Measurements from ENCODE around the gene DPPA3.

The DPPA3 gene

DNA sequence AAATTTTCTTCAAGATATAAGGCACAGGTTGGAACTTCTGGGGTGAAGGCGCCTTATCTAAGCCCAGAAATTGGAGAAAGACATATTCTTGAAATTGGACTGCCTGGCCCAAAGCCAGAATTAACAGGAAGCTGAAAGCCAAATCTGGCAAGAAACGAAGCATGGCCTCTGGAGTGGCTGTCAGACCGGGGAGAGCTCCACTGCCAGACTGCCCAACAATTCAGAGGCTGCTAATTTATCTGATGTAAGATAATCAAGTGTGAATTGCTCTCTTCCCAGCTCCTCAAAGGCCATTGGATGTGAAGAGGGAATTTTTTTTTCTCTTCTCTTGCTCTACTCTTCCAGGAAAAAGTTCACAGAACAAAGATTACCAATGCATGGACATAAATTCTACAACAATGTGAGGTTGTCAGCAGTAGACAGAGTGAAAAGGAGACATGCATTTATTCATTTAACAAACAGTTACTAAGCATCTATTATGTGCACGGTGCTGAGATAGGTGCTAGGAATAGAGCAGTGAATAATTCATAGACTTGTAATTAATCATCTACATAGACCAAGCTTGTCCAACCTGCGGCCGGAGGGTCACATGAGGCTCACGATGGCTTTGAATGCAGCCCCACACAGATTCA is 15.6 kb upstream of the DPPA3 start, which contains the start of gene GDF3:
Gene GDF3, minus strand, starts transcription at position 210 of the 632 bp plus-strand sequence. Its CDS starts 47 bp downstream, at position 163.
- Histone ChIP-seq H3K4me3 (ENCODE audit: low read length) (no peak within 1 kb of the TSS), H3K36me3 (ENCODE audit: control insufficient read depth, low read length) (no peaks in the 10 kb centered on the region), H3K9me3 (ENCODE audit: control insufficient read depth, insufficient read depth, low read length) (no peaks in the 10 kb centered on the region), H3K27me3 (ENCODE audit: control insufficient read depth, low read length) (no peaks in the 10 kb centered on the region), H3K9me2 (replicated peaks; ENCODE audit: control insufficient read depth, low read length) (no peaks in the 10 kb centered on the region), H3K27ac (ENCODE audit: low read depth, low read length) (no peak within 1 kb of the TSS), H3K4me1 (ENCODE audit: control insufficient read depth, low read length) (peaks cover 4% of the 10 kb centered on the region; the same call in 1 of the 2 replicates), H3K4me2 (ENCODE audit: low read length) (no peak within 1 kb of the TSS), H3K79me2 (ENCODE audit: control insufficient read depth, low read length) (no peaks in the 10 kb centered on the region), H4K20me1 (ENCODE audit: control insufficient read depth, insufficient read depth, low read depth, low read length) (no peaks in the 10 kb centered on the region), H3F3A (ENCODE audit: control insufficient read depth, insufficient read depth) (no peaks in the 10 kb centered on the region)
- no peak for TF ChIP-seq EZH2phosphoT487 (IDR thresholded peaks at IDR 0.05; ENCODE audit: borderline replicate concordance, low read length)
- TF ChIP-seq, protein P1, sequence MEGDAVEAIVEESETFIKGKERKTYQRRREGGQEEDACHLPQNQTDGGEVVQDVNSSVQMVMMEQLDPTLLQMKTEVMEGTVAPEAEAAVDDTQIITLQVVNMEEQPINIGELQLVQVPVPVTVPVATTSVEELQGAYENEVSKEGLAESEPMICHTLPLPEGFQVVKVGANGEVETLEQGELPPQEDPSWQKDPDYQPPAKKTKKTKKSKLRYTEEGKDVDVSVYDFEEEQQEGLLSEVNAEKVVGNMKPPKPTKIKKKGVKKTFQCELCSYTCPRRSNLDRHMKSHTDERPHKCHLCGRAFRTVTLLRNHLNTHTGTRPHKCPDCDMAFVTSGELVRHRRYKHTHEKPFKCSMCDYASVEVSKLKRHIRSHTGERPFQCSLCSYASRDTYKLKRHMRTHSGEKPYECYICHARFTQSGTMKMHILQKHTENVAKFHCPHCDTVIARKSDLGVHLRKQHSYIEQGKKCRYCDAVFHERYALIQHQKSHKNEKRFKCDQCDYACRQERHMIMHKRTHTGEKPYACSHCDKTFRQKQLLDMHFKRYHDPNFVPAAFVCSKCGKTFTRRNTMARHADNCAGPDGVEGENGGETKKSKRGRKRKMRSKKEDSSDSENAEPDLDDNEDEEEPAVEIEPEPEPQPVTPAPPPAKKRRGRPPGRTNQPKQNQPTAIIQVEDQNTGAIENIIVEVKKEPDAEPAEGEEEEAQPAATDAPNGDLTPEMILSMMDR (IDR thresholded peaks at IDR 0.05; ENCODE audit: low read depth, low read length, poor library complexity, severe bottlenecking) = no peak

DNA sequence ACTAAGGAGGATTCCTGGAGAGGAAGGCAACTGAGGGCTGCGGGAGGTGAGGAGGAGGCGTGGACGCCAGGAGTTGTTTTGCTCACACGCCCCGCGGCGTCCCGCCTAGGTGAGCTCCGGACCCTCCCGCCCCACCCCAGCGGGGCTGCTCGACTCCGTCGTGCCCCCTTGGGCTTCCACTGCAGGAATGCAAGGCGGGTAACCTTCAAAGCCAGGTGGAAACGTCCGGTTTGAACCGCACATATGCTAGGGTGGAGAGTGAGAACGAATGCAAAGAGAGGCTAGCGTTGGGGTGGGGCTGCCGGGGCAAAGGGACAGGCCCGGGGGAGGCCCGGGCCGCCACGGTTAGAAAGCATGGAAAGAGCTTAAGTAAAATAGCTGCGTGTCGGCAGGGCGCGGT is 5.4 kb upstream of the DPPA3 start:
- H3K9me2 ChIP-seq (replicated peaks; ENCODE audit: control insufficient read depth, low read length) = no peaks in the 10 kb centered on the region
- H3K4me3 ChIP-seq (ENCODE audit: low read length) = no peak overlapping the region
- no peak for TF ChIP-seq EZH2phosphoT487 (IDR thresholded peaks at IDR 0.05; ENCODE audit: borderline replicate concordance, low read length)
- TF ChIP-seq, protein P1 (IDR thresholded peaks at IDR 0.05; ENCODE audit: low read depth, low read length, poor library complexity, severe bottlenecking) = no peak
- no peaks in the 10 kb centered on the region for H3K36me3 ChIP-seq (ENCODE audit: control insufficient read depth, low read length)
- no peaks in the 10 kb centered on the region for H3K4me1 ChIP-seq (ENCODE audit: control insufficient read depth, low read length)
- no peaks in the 10 kb centered on the region for H3F3A ChIP-seq (ENCODE audit: control insufficient read depth, insufficient read depth)
- no peaks in the 10 kb centered on the region for H3K27me3 ChIP-seq (ENCODE audit: control insufficient read depth, low read length)
- H3K9me3 ChIP-seq (ENCODE audit: control insufficient read depth, insufficient read depth, low read length) = no peaks in the 10 kb centered on the region
- H3K79me2 ChIP-seq (ENCODE audit: control insufficient read depth, low read length) = no peaks in the 10 kb centered on the region
- no peak overlapping the region for H3K4me2 ChIP-seq (ENCODE audit: low read length)
- no peak overlapping the region for H3K27ac ChIP-seq (ENCODE audit: low read depth, low read length)
- H4K20me1 ChIP-seq (ENCODE audit: control insufficient read depth, insufficient read depth, low read depth, low read length) = no peaks in the 10 kb centered on the region

DNA sequence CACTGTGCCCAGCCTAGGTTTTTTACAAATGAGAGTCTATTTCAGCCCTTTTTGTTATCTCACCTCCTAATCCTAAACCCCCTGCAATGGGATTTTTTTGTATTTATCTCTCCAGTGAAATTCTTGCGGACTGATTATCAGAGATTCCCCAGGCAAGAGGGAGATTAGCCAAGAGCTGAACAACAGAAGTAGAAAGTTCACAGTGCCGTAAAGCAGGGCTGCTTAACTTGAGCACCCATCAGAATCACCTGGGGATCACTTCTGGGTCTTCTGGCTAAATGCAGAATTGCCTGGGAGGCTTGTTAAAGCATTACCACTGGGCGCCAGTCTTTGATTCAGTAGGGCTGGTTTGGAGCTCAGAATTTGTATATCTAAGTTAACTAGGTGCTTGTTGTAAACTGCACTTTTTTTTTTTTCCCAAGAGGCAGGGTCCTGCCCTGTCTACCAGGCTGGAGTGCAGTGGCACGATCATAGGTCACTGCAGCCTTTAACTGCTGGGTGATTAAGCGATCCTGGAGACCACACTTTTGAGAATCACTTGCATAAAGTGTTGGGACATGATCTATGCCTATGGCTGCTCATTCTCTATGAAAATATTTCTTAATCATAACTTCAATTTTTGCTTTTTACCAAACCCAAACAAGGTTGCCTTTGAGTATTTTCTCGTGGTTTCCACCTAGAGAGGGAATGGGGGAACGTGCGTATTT is 1.1 kb upstream of the DPPA3 start:
- no peaks in the 10 kb centered on the region for H4K20me1 ChIP-seq (ENCODE audit: control insufficient read depth, insufficient read depth, low read depth, low read length)
- no peaks in the 10 kb centered on the region for H3K36me3 ChIP-seq (ENCODE audit: control insufficient read depth, low read length)
- H3K4me3 ChIP-seq (ENCODE audit: low read length) = no peak overlapping the region
- no peaks in the 10 kb centered on the region for H3F3A ChIP-seq (ENCODE audit: control insufficient read depth, insufficient read depth)
- H3K4me2 ChIP-seq (ENCODE audit: low read length) = no peak overlapping the region
- no peaks in the 10 kb centered on the region for H3K4me1 ChIP-seq (ENCODE audit: control insufficient read depth, low read length)
- H3K27me3 ChIP-seq (ENCODE audit: control insufficient read depth, low read length) = no peaks in the 10 kb centered on the region
- TF ChIP-seq, protein P1 (IDR thresholded peaks at IDR 0.05; ENCODE audit: low read depth, low read length, poor library complexity, severe bottlenecking) = no peak
- no peak for TF ChIP-seq EZH2phosphoT487 (IDR thresholded peaks at IDR 0.05; ENCODE audit: borderline replicate concordance, low read length)
- H3K9me2 ChIP-seq (replicated peaks; ENCODE audit: control insufficient read depth, low read length) = no peaks in the 10 kb centered on the region
- H3K27ac ChIP-seq (ENCODE audit: low read depth, low read length) = no peak overlapping the region
- H3K9me3 ChIP-seq (ENCODE audit: control insufficient read depth, insufficient read depth, low read length) = no peaks in the 10 kb centered on the region
- H3K79me2 ChIP-seq (ENCODE audit: control insufficient read depth, low read length) = no peaks in the 10 kb centered on the region
